Subcutaneous adipose tissue (tissue), 4 donors: ENCODE data around the gene AMFR. TPM values are rescaled to one million over a fixed set of nuclear protein-coding genes. Genes with fewer than 3 reads are reported as not detected.

Experiments
- CTCF ChIP-seq: fragments of 450-650 bp; IDR thresholded peaks from one replicate; pipeline ENCODE4 v1.5.1; 2016; ENCODE audit warnings: low read depth, mild to moderate bottlenecking, control low read depth, antibody characterized with exemption, moderate library complexity
- total RNA-seq, 4 donors: library from RNA; depleted of rRNA; stranded (reverse); fragments of >200 nt; gene quantifications; one replicate each; pipeline ENCODE4 v1.1.0, GENCODE V29; 2016

Gene AMFR
- total RNA-seq, 4 donors from 2014 or later, result 168 to 186 (median 175) TPM

- TF ChIP-seq CTCF, result no peak
Measured at GRCh38 chr16:56448005-56448404, 22.7 kb upstream of the AMFR start.

GRCh38 chr16:56447286-56447685, 21.9 kb upstream of the AMFR start:
- no peak for TF ChIP-seq CTCF

- TF ChIP-seq CTCF, result no peak
Measured at GRCh38 chr16:56438038-56438437, 12.7 kb upstream of the AMFR start.

GRCh38 chr16:56436258-56436657, 10.9 kb upstream of the AMFR start:
- TF ChIP-seq CTCF, result no peak

- no peak for TF ChIP-seq CTCF
Measured at GRCh38 chr16:56428091-56428490, 2.7 kb upstream of the AMFR start.

GRCh38 chr16:56426585-56426984, 1.2 kb upstream of the AMFR start:
- no peak for TF ChIP-seq CTCF

- no peak for TF ChIP-seq CTCF
Measured at GRCh38 chr16:56424791-56425438, 430 bp downstream of the AMFR start.

GRCh38 chr16:56424404-56424764, 961 bp downstream of the AMFR start:
- TF ChIP-seq CTCF, result no peak
